Effector memory CD4-positive, alpha-beta T cell (primary cell): ENCODE data around the gene ZCCHC24.

Source experiments
- DNase-seq, 3 donors: peaks; one replicate each; pipeline ENCODE4 v3.0.0-alpha.2; 2020
- H3K27ac ChIP-seq: 2 replicates; pipeline ENCODE4 v1.7.0; 2013; ENCODE audit warnings: mild to moderate bottlenecking, low read length, moderate library complexity; ENCODE audit not compliant: insufficient read depth, poor library complexity, severe bottlenecking
- H3K27me3 ChIP-seq: replicated peaks from 2 replicates; pipeline ENCODE4 v1.7.0; 2013; ENCODE audit warnings: mild to moderate bottlenecking, low read length; ENCODE audit not compliant: insufficient read depth, control insufficient read depth, poor library complexity, severe bottlenecking
- H3K36me3 ChIP-seq: 2 replicates; pipeline ENCODE4 v1.7.0; 2013; ENCODE audit warnings: mild to moderate bottlenecking, low read length, moderate library complexity; ENCODE audit not compliant: control insufficient read depth, insufficient read depth
- H3K4me1 ChIP-seq: 2 replicates; pipeline ENCODE4 v1.7.0; 2013; ENCODE audit warnings: low read length, mild to moderate bottlenecking; ENCODE audit not compliant: control insufficient read depth, insufficient read depth, poor library complexity, severe bottlenecking
- H3K4me3 ChIP-seq: 2 replicates; pipeline ENCODE4 v1.7.0; 2013; ENCODE audit warnings: low read length, low read depth, mild to moderate bottlenecking; ENCODE audit not compliant: insufficient read depth, poor library complexity, severe bottlenecking
- H3K9me3 ChIP-seq: 2 replicates; pipeline ENCODE4 v1.7.0; 2013; ENCODE audit warnings: mild to moderate bottlenecking, low read length, moderate library complexity; ENCODE audit not compliant: control insufficient read depth

ZCCHC24 gene

GRCh38 chr10:79484476-79484875, 39.1 kb upstream of the ZCCHC24 start:
- H3K4me1 ChIP-seq: no peaks in the 10 kb centered on the region
- no peak overlapping the region for H3K27ac ChIP-seq
- H3K4me3 ChIP-seq: no peak overlapping the region
- H3K9me3 ChIP-seq: no peaks in the 10 kb centered on the region
- no peaks in the 10 kb centered on the region for H3K27me3 ChIP-seq
- no peaks in the 10 kb centered on the region for H3K36me3 ChIP-seq
- DNase-seq: no peak

GRCh38 chr10:79483948-79484347, 38.5 kb upstream of the ZCCHC24 start:
- Histone ChIP-seq H3K27me3 (no peaks in the 10 kb centered on the region), H3K4me3 (no peak overlapping the region), H3K27ac (no peak overlapping the region), H3K36me3 (no peaks in the 10 kb centered on the region), H3K4me1 (no peaks in the 10 kb centered on the region), H3K9me3 (no peaks in the 10 kb centered on the region)
- DNase-seq: no peak

GRCh38 chr10:79483299-79483698, 37.9 kb upstream of the ZCCHC24 start:
- Histone ChIP-seq H3K4me1 (no peaks in the 10 kb centered on the region), H3K27ac (no peak overlapping the region), H3K36me3 (no peaks in the 10 kb centered on the region), H3K9me3 (no peaks in the 10 kb centered on the region), H3K27me3 (no peaks in the 10 kb centered on the region), H3K4me3 (no peak overlapping the region)
- no peak for DNase-seq

DNA sequence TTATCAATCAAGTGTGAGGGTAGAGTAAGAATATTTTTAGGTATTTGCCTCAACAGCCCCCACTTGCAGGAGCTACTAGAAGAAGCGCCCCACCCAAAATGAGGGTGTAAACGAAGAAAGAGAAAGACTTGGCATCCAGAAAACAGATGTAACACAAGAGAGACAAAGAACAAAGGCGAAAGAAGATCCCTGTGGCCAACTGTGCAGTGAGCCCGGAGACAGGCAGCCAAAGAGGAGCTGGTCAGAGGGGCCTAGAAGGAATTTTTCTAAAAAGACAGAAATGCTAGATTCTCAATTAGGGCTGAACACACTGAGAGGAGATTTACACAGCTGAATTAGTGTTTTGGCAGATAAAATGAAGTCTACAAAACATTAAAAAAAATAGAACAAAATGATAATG, 37.3 kb upstream of the ZCCHC24 start:
- no peak overlapping the region for H3K27ac ChIP-seq
- H3K27me3 ChIP-seq: no peaks in the 10 kb centered on the region
- no peak for DNase-seq
- no peaks in the 10 kb centered on the region for H3K9me3 ChIP-seq
- no peak overlapping the region for H3K4me3 ChIP-seq
- no peaks in the 10 kb centered on the region for H3K36me3 ChIP-seq
- H3K4me1 ChIP-seq: no peaks in the 10 kb centered on the region

DNA sequence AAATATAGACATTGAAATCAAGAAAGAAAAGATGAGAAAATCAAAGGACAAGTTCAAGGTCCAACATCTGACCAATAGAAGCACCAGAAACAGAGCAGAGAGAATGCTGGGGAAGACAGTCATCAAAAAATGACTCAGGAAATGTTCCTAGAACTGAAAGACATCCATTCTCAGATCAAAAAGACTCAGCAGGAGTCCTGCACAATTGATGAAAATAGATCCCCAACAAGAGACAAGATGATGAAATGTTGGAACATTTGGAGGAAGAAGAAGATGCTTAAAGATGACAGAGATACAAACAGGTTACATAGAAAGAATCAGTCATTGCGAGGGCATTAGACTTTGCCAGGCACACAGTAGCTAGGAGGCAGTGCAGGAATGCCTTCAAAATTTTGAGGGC, 36.9 kb upstream of the ZCCHC24 start:
- no peak for DNase-seq
- Histone ChIP-seq H3K27me3 (no peaks in the 10 kb centered on the region), H3K27ac (no peak overlapping the region)

GRCh38 chr10:79479283-79479909, 34.0 kb upstream of the ZCCHC24 start:
- no peaks in the 10 kb centered on the region for H3K9me3 ChIP-seq
- no peak overlapping the region for H3K4me3 ChIP-seq
- DNase-seq: no peak
- no peaks in the 10 kb centered on the region for H3K36me3 ChIP-seq
- no peaks in the 10 kb centered on the region for H3K27me3 ChIP-seq
- no peaks in the 10 kb centered on the region for H3K4me1 ChIP-seq
- H3K27ac ChIP-seq: no peak overlapping the region

More for the DNA sequence above, 36.9 kb upstream of the ZCCHC24 start:
- H3K4me3 ChIP-seq: no peak overlapping the region
- no peaks in the 10 kb centered on the region for H3K9me3 ChIP-seq
- no peaks in the 10 kb centered on the region for H3K36me3 ChIP-seq
- H3K4me1 ChIP-seq: no peaks in the 10 kb centered on the region

DNA sequence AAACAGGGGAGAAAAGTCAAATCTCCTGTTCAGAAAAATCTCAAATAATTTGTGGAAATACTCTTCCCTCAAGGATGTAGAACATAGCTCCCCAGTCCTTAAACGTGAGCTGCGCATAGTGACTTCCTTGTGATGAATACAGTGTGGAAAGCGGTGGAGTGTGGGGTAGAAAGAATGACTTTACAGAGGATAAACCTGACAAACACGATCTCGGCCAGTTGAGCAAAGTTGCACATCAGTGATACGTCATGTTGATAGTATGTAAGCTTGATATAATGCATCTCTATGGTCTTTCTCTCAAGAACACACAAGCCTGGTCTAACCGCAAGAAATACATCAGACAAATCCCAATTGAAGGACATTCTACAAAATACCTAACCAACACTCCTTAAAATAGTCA, 32.0 kb upstream of the ZCCHC24 start:
- no peak overlapping the region for H3K4me3 ChIP-seq
- no peaks in the 10 kb centered on the region for H3K36me3 ChIP-seq
- no peaks in the 10 kb centered on the region for H3K9me3 ChIP-seq
- no peak for DNase-seq
- no peaks in the 10 kb centered on the region for H3K27me3 ChIP-seq
- H3K27ac ChIP-seq: no peak overlapping the region
- no peaks in the 10 kb centered on the region for H3K4me1 ChIP-seq

GRCh38 chr10:79476645-79477044, 31.2 kb upstream of the ZCCHC24 start:
- Histone ChIP-seq H3K4me3 (no peak overlapping the region), H3K4me1 (no peaks in the 10 kb centered on the region), H3K9me3 (no peaks in the 10 kb centered on the region), H3K27ac (no peak overlapping the region), H3K36me3 (no peaks in the 10 kb centered on the region), H3K27me3 (no peaks in the 10 kb centered on the region)
- DNase-seq: no peak

DNA sequence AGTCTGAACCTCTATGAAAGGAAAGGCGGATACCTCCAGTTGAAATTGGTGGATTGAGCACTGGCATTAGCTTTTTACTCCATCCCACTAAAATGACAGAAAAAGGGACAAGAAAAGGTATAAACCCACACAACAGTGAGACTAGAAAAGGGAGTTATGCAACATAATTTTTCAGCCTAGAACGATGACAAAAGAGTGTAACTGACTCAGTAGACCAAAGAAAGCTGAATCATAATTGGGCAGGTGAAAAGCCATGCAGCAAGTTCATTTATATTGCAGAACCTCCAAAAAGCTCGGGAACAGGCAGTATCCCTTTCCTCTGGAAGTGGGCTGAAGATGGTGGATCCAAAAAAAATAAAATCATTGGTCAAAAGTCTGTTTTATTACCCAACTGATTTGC, 30.5 kb upstream of the ZCCHC24 start:
- Histone ChIP-seq H3K4me1 (no peaks in the 10 kb centered on the region), H3K27ac (no peak overlapping the region), H3K36me3 (no peaks in the 10 kb centered on the region), H3K9me3 (no peaks in the 10 kb centered on the region), H3K27me3 (no peaks in the 10 kb centered on the region), H3K4me3 (no peak overlapping the region)
- DNase-seq: no peak

DNA sequence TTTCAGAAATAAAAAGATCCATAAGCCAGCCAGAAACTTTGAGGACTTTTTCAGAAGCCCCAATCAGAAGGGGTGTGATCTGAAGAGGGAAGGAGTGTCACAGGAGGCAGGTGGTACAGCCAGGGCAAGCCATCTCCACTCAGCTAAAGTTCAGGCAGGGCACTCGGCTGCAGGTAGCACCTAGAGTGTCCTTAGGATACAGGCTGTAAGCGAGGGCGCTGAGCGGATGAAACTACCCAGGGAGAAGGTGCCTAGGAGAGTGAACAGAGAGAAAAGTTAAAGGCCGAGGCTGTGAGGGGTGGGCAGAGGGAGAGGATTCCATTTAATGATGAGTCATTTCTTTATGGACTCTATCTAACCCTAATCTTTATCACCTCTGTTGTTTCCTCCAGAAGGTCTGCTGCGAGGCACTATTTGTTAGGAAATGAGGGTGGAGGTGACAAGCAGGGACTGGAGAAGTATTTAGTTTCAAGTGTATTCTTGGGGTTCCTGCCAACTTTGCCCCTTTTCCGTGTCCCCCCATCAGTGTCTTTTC, 29.8 kb upstream of the ZCCHC24 start:
- no peak overlapping the region for H3K27ac ChIP-seq
- H3K4me1 ChIP-seq: no peaks in the 10 kb centered on the region
- no peaks in the 10 kb centered on the region for H3K27me3 ChIP-seq
- no peaks in the 10 kb centered on the region for H3K36me3 ChIP-seq
- DNase-seq: no peak
- no peak overlapping the region for H3K4me3 ChIP-seq
- no peaks in the 10 kb centered on the region for H3K9me3 ChIP-seq
